NCI-H2196 (cell line): Measurements from ENCODE around the gene PIEZO1.
A peak's percentile ranks its signal among the peaks of the same experiment; 100 is the strongest.

Experiments used
- DNase-seq: peaks from one replicate; lab custom pipeline; 2025; ENCODE audit not compliant: unreplicated experiment; lab: John Stamatoyannopoulos, UW

The PIEZO1 gene

DNA sequence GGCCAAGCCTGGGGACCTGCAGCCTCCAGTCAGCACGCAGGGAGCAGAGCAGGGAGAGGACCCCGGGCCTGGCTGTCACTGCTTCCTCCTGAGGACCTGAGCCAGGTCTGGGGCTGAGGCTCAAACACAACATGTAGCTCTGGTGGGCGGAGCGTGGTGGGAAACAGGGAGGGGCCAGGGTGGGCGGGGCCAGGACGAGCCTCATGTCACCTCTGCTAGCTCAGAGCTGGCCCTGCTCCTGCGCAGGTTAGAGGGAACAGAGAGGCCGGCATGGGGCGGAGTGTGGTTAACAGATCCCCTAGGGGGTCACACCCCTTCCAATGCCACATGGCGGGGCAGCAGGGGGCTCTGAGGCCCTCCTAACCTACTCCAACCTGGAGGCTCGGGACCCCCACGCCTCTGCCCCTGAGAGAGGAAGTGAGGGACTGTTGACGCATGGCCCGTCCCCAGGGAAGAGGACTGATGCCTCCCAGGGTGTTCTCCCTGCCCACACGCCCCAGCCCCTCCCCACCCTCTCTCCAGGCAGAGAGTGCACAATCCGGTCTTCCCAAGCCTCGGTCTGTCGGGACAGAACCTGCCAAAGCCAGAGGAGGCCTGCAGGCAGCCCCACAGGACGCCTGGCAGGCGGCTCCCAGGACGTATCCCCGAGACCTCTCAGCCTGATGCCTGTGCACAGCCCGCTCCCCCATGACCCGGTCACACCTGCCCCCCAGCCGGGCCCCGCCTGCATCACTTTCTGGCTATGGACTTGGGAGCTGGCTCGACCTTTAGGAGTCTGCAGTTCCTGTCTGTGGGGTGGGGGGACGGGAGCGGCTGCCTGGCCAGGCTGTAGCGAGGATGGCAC is 15.2 kb downstream of the PIEZO1 start:
- DNase-seq = peak; percentile 46

DNA sequence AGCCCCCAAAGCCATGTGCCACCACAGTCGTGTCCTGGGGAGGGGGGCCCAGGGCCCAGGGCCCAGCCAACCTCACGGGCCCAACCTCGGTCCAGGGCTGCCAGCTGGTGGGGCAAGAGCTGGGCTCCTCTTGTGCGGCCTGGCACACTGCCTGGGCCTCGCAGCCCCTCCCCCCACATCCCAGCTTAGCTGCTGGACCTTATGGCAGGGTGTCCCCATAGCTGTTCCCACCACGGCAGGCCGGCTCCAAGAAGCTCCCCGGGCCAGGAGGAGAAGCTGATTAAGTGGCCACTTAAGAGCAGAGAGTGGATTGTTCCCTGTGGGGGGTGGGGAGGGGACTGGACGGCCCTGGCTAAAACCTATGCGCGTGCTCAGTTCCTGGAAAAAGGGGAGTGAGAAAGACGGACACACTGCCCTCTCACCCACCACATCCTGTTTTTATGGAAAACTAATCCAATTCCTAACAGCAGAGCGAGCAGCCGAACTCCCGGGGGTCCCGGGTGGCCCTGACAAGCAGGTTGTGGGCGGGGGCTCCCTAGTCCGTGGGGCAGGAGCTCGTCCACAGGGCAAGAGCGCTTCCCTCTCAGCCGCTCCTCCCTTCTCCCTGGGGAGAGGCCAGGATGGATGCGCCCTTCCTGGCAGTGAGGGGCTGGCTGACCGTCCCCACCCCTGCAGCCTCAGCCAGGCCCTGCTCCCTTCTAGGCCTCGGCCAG is 16.8 kb downstream of the PIEZO1 start:
- DNase-seq = peak; percentile 31

DNA sequence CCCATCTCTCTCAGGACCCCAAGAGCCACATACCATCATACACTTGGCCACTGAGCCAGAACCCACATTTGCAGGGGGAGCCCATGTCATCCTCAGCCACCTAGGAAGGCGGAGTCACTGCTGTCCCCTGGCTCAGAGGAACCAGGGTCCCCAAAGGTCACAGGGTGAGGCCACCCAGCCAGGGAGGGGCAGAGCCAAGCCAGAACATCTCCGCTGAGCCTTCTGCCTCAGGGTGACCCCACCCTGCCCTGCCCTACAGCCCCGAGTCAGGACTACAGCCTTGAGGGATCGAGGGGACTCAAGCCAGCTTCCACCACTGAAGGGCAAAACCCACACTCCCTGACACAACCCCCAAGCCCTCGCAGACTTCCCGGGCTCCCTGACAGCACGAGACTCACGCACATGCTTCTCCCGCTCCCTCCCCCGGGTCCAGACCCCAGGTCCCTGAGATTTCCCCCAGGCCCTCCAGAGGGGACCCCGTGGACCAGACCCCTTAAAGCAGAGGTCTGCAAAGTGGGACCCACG is 17.4 kb downstream of the PIEZO1 start:
- no peak for DNase-seq

DNA sequence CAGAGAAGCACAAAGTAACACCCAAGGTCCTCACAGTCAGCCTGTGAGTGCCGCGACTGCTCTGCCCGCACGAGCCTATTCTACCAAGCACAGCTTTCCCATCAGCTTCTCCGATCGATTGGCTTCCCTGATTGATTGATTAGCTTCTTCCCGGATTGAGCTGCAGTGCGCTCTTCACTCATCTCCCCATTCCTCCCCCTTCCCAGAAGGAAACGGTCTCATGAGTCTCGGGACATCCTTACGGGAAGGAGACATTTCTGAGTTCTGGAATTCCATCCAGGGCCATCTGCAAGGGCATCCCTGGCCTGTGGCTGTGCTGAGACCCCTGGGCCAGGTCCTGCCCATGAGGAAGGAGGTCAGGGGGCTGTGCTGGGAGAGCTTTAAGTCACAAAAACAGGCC is 18.0 kb downstream of the PIEZO1 start:
- DNase-seq = no peak

DNA sequence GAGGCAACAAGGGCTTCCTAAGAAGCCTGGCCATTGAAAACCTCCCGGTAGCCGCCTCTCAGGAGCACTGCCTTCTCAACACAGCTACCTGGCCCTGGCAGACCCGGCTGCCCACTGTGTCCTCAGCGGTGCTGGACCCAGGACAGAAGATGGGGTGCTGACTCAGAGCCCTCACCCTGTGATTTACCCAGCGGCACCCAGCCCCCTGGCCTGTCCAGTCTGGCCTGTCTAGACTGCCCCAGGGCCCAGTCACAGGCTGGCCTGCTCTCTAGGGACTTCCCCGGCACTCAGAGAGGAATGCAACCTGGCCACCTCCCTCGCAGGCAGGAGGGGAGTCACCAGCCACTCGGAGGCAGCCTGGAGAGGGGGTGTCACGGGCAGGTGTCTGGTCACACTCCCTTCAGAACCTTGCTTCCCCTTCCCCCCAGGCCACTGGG is 20.1 kb downstream of the PIEZO1 start:
- no peak for DNase-seq

DNA sequence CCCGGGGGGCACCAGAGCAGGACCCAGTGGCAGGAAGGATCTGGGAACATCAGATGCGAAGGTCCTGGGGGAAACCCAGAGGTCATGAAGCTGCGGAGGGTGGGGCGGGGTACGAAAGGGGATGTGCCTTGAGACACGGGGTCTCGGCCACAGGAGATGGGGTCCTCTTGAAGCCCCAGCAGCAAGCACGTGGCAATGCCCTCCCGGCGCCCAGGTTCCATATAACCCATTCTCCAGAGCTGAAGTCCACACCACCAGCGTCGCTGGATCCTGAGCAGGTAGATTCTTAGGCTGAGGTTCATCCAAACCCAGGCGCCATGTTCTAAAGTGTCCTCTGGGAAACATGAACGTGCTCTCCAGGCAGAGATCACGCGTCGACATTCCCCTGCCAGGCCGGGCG is 20.9 kb downstream of the PIEZO1 start:
- no peak for DNase-seq

DNA sequence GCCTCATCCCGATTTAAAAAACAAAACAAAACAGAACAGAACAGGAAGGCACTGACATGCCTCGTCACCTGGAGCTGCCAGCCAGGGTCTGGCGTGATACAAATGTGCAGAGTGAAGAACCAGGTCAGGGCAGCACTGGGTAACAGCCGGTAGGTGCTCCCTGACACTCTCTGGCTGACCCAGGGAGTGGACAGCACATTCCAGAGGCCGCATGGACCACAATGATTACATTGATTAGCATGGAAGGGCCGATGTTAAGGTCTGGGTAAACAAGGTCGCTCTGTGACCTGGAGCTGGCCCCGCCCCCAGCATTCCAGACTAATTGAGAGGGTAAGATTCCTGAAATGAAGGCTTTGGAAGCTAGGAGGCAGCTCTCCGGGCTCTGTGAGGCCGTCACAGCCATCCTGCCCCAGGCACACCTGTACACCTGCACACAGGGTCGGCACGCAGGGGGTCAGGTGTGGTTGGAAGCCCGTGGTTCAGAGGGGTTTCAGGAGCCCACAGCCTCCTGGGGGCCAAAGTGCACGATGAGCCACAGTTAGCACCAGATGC is 21.4 kb downstream of the PIEZO1 start:
- DNase-seq = no peak

DNA sequence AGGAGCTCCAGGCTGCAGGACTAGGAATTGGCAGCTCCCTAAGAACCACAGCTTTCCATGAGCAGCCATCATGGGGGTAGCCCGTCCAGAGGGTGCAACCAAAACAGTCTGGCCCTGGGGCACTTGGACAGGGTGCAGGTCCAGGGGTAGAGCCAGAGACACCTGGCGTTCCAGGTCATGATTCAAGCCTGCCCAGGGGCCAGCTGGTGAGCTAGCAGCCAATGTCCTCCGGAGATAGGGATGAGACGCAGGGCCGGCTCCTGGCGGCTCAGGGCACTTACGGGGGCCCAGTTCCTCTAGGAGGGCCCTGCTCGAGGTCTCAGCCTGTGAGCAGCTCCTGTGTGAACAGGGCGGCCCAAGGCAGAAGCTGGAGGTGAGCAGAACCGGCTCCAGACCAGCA is 22.1 kb downstream of the PIEZO1 start:
- DNase-seq = no peak

DNA sequence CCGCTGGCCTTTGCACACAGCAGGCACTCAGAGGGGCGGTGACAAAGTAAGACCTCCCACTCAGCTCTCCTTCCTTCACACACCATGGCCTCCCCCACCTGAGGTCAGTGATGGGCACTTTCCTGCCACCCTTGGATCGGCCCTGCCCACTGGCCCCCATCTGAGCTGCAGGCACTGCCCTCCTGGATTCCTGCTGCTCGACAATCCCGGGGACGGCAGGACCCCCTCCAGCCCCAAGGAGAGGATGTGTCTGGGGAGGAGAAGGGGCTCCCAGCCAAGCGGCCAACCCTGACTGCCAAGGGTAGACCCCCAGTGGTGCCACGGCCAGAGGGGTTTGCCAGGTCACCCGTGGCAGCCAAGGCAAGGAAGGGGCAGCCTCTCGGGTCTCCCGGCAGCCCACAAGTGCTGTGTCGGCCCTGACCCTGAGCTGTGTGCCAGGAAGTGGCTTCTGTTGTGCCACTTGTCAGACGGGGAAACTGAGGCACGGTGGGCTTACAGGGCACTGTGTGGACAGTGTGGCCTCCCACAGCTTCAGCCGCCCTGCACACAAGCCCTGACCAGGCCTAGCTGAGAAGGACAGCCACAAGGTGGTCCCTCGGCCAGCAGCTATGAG is 22.7 kb downstream of the PIEZO1 start:
- no peak for DNase-seq

DNA sequence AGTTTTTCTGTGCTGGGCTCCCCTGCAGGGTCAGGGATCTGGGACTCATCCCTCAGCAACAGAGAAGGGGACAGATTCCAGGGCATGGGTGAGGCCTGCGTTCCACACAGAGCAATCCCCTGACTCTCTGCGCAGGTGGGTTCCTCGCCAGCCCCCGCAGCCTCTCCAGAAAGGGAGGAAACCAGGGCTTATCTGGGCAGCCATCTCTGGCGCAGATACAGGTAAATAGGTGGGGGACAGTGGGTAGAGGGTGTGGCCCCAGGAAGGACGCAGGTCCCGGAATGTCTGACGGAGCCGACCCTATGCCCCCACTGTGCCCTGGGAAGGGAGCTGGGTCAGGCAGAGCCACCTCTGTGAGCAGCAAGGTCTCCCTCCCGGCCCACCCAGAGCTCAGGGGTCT is 23.2 kb downstream of the PIEZO1 start:
- no peak for DNase-seq

DNA sequence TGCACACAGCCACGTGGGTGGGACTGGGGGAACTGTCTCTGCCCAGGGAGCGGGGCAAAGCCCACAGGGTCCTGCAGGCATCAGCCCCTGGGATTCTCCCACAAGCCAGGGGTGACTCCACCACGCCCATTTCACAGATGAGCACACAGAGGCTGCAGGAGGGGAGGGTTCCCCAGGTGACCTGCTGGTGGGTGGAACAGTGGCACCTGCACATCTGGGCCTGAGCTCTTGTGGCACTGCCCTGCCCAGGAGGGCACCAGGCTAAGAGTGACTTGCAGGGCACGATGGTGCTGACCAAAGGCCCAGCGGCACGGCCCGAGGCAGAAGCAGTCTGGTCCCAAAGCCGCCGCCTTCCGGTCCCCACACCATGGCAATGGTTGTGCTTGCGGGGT is 23.9 kb downstream of the PIEZO1 start:
- DNase-seq = no peak

DNA sequence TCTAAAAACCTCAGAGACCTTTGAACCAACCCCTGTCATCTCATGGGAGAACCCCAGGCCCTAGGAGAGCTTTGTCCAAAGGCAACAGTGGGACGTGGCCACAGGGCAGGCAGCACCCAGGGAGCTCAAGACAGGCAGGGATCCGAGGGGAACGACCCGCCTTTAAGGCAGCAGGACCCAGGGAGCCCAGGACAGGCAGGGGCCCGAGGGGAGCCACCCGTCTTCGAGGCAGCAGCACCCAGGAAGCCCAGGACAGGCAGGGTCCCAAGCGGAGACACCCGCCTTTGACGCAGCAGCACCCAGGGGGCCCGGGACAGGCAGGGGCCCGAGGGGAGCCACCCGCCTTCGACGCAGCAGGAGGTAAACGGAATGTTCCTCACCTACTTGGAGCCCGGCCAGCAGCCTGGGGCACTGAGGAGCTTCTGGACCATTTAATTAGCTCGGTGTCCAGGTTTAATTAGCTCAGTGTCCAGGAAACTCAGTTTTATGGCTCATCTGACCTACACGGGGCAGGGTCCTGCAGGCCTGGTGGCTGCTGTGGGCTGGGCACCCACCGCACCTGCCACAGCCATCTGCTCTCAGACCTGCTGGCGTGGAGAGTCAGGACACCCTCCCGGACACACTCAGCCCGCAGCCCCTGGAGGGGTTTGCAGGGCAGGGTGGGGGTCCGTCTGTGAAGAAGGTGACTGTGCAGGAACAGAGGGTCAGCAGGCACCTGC is 24.4 kb downstream of the PIEZO1 start:
- no peak for DNase-seq

DNA sequence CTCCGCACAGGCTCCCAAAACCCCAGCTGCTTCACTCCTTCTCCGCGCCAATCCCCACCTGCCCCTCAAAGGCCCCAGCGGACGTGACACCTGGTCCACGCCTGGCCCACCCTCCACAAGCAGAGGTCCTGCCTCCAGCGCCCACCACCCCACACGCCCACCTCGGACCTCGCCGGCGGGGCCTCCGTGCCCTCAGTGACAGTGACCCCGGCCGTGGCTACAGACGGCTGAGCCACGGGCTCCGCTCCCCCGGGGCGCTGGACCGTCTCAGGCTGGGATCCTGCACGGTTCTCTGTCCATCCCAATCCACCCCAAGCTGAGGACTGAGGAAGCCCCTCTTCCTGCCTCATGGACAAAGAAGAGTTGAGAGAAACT is 25.1 kb downstream of the PIEZO1 start:
- DNase-seq = no peak

DNA sequence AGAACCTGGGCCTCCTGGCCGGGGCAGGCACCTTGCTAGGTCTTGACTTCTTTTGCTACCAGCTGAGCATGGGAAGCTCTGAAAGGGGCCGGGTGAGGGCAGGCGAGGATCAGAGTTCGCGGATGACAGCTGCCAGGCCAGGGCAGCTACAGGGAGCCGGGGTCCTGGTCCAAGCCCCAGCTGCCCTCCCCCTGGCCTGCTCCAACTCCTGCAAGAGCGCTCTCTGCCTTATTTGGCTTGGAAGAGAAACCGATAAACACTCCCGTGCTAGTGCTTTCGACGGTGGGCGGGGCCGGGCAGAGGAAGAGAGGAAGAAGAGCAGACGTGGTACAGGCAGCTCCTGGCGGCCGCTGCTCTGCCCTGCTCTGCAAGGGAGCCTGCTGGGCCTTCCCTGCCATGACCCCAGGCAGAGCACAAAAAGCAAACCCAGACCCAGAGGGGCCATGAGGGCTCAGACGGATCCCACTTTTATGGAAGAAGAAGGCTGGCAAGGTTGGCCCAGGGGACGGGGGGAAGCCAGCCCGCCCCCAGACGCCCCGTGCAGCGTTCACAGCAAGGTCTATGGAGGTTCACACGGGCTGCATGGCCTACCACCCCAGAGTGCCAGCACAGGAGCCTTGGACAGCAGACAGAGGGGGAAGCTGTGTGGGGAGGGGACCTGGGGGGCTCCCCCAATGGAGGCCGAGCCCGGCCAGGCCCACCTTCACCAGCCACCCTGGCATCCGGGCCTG is 25.6 kb downstream of the PIEZO1 start:
- DNase-seq = no peak

DNA sequence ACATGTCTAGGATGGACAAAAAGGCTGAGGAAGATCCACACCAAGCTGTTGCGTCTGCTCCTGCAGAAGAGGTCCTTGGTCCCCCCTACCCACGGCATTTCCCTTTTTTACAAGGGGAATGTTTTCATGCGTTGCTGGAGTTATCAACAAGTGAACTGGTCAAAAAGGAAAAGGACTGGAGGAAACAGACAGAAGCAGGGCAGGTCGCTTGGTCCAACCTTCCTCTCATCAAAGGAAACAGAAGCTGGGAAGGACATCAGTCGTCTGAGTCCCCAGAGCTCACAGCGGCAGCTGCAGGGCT is 26.1 kb downstream of the PIEZO1 start:
- no peak for DNase-seq

DNA sequence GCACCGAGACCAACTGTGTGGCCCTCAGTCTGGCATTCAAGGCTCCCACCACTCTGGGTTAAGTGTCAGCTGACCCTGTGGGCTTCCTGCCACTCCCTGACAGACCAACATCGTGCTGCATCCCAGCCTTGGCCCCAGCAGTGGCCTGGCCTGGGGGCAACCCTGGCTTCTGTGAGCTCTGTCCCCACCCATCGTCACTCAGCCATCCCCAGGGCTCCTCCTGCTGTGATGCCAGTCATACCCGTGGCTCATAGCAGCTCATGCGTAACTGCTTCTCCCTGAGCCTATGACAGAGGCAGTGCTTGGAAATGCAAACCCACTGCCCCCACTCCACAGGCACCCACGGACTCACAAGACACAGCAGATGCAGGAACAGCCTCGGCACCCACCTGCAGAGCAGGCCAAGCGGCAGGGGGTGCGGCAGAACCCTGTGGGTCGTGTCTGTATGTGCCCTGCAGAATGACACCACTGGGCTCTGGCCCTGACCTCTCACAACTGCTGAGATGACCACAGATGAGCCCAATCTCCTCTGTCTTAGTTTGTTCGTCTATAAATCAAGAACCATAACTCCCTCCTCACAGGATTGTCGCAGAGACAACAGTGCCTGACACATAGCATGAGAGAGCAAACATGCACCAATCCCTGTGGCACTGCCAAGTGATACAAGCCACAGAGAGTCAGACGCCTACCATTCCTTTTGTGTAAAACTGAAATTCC is 26.6 kb downstream of the PIEZO1 start:
- no peak for DNase-seq

DNA sequence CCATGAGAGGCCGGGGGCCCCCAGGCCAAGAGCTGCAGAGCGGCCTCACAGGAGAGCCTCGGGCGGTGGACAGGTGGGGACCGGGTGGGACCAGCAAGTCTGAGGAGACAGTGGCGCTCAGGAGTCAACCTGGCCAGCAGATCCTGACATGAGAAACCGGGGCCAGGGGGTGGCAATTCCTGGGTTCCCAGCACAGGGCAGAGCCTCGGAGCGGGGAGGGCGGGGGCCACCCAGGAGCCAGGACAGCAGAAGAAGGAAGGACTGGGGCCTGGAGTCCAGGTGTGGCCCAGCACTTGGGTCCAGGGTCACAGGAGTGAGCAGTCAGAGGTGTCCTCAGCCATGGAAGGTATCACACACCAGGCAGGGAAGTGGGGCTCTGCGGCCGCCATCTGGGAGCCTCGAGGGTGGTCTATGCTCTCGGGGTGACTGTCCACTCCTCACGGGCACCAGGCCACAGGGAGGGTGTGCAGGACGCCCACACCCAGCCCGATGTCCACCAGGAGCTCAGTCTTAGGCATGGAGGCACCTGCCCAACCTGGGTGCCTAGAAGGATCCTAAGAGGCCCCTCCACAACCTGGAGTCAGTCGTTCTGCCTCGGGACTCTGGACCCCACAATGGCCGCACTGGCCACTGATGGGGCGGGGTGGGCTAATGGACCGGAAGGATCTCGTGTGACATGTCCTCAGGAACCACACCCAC is 29.1 kb downstream of the PIEZO1 start:
- no peak for DNase-seq

DNA sequence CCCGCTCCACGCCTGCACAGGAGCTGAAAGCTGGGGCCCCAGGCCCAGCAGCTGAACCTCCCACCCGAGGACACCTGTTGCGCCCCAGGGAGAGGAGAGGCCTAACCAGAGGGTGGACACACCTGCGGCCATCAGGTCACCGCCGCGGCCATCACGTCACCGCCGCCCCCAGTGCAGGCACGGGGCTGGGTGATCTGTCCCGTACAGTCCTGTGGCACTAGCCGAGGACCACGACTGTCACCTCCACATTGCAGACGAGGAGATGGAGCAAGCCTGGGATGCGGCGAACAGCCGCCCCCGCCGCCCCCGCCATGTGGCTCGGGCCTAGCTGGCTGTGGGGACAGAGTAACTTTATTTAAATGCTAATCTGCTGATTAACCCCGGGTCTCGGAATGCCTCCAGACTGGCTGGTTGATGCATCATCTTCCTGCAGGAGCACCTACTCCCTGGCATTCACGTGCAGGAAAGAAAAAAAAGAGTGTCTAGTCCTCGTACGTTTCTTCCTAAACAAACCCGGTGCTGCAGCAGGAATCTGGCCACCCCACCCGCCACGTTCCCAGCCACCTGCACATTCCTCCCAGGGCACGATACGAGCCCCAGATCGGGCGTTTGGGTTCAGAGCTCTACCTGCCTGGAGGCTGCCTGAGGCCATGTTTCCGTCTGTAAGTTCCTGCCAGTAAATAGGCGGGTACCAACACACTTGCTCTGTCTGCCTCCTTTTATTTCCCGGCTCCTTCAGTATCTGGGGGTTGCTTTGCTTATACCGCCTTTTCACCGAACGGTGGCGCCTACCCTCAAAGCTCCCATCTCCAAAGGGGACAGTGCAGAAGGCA is 29.9 kb downstream of the PIEZO1 start:
- no peak for DNase-seq
